HG03066 (cell line): ENCODE results near the gene CDK3.
"Not testable (repeated sequence)": the region's sequence is repeated elsewhere in the genome, so short reads cannot be mapped to it uniquely, and the experiment has no call there.

Experiments
- ATAC-seq: cut with Tn5 transposase; IDR thresholded peaks from one replicate; pipeline ENCODE4 v1.9.1; 2021; ENCODE audit warnings: low read depth; ENCODE audit not compliant: unreplicated experiment

The CDK3 gene

DNA sequence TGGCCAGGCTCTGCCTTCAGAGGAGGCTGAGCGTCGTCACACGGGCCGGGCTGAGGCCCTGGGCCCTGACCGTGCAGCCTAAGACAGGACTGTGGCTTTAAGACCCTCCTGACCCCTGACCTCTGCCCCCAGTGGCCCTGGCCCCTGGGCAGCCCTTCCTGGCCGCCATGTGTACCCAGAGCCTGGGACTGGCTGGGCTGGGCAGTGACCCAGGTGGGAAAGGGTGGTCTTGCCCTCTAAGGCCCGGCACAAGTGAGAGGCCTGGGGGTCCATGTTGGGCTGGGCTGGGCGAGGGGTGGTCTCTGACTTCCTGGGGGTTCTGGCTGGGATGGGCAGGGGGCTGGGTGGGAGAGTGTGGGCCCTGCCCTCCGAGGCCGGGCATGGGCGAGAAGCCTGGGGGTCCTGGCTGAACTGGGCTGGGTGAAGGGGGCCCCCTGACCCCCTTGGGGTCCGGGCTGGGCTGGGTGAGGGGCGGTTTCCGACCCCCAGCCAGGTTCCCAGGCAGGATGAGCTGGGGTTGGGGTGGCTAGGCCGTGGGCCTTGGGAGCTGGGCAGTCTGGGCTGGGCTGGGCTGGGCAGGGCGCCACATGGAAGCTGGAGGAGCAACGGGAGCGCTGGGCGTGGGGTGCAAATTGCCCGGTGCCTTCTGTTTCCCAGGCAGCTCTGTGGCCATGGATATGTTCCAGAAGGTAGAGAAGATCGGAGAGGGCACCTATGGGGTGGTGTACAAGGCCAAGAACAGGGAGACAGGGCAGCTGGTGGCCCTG lies at the start of gene CDK3:
Gene CDK3, plus strand, starts transcription at position 101 of the 767 bp plus-strand sequence. Its CDS starts 571 bp downstream, at position 672.
- ATAC-seq, result no peak

DNA sequence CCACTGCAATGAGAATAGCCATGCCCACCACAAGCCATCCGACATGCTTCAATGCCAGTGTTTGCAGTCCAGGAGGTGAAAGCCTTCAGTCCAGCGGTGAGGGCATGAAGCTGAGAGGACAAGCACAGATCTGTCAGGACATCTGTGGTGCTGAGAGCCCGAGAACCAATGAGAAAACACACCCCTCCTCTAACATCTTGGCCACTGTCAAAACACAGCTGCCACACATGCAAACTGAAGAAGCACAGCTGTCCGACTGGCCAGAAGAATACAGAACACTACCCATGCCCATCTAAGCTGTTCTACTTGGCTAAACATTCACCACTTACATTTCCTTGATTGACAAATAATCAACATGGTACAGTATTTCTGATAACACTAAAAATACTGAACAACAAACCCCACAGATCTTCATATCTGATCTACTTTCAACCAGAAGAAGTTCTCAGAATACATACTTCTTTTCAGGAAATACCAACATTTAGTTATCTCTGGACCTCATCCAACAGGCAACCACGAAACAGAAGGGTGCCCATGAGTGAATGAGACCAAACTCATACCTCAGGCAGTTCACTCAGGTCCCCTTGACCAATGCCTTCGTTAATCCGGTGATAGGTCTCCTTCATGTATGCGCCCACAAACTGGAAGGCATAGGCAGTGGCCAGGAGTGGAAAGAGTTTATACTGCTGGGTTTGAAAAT lies 49.6 kb upstream of the CDK3 start:
- no peak for ATAC-seq

DNA sequence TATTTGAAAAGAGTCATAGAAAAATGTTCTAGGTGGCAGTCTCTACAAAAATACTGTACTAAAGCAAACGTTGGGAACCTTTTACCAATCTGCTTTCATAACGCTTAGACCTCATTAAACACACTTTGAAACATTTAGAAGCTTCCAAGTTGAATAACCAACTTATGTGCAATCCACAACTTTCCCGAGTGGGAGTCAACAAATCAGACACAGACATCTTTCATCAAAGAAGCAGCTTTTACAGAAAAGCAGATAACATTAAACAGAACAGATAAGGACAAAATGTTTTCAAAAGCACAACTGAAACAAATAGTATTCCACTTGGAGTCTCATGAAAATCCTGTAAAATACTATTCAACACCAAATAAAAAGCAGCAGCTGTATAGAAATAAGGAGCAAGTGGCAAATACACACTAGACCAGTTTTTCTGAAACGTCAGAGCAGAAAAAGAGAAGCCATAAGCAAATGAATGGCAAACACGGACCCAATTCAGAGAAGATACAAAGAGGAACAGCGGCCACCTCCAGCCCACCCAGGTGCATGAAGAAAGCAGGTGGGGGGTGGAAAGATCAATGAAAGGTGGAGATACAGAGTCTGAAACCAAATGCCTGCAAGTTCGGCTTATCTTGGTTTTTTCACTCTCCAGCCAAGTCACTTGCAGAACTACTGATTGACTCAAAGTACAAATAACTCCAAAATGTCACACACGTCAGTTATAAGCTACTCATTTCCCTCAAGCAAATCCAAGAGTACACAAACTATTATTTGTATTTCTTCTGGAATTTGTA lies 41.4 kb upstream of the CDK3 start:
- no peak for ATAC-seq

DNA sequence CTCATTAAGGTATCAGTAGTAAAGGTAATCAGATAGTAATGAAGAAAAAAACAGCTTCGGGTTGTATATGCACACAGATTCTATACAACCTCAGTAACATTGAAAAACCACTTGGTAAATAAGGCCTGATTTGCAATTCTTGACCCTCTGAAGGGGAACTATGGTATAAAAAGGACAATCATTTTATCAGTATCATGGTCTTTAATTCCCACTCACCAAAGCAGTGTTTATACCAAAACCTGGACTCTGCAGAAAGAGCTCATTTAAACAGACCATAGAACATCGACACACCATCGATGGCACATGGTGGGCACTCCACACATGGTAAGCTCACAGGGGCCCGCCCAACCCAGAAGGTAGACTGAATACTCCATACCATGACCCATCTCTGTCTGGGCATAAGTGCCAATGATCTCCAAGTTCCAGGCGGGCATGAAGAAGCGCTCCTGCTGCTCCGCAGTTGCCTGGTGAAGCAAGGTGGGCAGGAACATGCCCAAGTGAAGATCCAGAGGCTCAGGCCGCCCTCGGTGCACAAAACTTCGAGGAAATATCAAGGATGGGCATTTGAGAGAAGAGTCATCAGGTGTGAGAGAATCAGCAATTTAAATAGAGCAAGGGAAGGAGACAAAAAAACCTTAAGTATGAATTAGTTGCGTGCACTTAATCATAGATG lies 40.7 kb upstream of the CDK3 start:
- ATAC-seq, result no peak

DNA sequence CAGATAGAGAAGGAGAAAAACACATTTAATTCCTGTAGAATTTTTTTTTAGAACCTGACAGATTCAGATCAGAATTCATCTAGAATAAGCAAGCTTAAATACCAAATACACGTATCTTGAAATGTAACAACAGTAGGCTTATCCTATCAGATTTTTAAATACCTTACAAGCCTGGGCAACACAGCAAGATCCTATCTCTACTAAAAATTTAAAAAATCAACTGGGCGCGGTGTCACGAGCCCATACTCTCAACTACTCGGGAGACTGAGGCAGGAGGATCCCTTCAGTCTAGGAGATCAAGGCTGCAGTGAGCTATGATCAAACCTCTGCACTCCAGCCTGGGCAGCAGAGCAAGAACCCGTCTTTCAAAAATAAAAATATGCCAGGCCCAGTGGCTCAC lies 35.2 kb upstream of the CDK3 start:
- no peak for ATAC-seq

DNA sequence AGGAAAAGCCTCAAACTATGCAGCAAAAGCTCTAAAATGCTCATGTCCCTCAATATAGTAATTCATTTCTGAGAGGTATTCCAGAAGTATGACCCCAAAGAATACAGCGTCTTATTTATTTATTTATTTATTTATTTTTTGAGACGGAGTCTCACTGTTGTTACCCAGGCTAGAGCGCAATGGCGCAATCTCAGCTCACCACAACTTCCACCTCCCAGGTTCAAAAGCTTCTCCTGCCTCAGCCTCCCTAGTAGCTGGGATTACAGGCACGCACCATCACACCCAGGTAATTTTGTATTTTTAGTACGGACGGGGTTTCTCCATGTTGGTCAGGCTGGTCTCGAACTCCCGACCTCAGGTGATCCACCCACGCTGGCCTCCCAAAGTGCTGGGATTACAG lies 31.6 kb upstream of the CDK3 start:
- not testable (repeated sequence) for ATAC-seq

DNA sequence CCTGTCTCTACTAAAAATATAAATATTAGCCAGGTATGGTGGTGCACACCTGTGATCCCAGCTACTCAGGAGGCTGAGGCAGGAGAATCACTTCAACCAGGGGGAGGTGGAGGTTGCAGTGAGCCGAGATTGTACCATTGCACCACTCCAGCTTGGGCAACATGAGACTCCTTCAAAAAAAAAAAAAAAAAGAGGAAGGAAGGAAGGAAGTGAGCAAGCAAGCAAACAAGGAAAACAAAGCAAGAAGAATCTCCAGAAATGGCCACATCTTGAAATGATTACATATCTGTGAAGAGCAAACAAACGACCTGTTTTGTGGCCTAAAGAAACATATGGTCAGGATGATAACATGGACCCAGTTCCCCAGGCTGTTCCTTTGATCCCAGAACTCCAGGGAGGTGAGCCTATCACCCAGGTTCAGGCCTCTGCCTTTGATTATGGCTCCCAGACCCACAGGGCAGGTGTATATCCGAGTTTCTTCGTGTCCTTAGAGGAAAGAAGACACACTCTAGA lies 30.6 kb upstream of the CDK3 start:
- no peak for ATAC-seq

DNA sequence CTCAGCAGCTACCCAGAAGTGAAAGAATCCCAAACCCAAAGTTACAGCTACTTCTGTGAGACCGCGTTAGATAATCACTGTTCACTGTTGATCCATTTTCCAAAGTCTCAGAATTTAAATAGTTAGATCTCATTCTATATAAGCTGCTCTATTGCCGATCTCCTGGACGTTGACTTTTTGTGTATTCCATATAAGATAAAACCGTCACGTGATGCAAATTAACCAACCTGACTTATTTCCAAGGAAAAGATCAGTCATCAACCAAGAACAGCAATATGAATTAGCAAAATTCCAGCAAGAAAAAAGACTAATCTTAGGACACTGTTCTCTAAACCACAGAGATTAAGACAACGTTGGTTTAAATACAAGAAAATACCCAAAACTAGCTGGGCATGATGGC lies 30.0 kb upstream of the CDK3 start:
- ATAC-seq, result no peak

DNA sequence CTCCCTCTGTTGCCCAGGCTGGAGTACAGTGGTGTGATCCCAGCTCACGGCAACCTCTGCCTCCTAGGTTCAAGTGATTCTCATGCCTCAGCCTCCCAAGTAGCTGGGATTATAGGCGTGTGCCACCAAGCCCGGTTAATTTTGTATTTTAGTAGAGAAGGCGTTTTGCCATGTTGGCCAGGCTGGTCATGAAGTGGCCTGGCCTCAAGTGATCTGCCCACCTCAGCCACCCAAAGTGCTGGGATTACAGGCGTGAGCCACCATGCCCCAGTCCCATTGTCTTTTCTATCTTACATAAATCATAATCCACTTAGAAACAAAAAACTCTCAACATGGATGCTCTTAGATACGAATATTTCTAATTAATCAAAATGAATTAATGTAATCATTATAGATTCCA lies 25.5 kb upstream of the CDK3 start:
- ATAC-seq, result not testable (repeated sequence)

DNA sequence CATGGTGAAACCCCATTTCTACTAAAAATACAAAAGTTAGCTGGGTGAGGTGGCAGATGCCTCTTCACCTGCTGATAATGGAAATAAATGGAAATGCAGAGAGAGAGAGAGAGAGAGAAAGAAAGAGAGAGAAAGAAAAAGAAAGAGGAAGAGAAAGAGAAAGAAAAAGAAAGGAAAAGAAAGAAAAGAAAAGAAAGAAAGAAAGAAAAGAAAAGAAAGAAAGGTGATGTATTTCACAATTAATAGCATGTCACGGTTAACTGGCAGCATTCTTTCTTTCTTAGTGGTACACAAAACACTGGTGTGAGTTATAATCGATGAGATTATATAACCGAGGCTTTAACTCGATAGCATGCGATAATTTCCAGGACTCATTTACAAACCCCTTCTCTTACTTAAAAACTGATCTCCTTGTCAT lies 24.9 kb upstream of the CDK3 start:
- no peak for ATAC-seq

DNA sequence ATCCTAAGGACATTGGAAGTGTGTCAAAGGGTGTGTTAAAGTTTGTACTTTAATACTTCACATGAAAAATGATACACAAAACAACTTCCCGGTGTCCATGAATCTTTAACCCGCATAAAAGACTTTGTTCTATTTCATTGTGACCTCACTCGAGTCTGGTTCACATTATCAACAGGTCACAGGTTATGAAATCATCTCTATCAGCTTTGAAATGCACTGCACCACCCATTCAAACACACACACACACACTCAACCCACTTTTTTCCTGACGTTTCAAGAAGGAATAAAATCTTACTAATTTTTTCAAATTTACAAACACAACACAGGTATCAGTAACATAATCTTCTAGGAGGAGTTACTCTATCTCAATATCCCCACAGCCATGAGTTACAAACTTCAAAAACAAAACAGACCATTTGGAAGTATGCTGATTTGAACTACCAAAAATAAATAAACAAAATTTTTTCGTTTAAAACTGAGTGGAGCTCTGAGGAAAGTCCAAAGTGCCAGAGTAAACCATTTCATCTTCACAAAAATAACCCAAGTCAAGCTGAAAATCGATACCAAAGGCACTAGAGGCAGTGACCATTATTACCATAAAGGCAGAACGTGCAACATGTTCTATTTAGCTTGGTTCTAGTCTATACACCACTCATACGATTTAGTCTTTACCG lies 24.3 kb upstream of the CDK3 start:
- ATAC-seq, result no peak

DNA sequence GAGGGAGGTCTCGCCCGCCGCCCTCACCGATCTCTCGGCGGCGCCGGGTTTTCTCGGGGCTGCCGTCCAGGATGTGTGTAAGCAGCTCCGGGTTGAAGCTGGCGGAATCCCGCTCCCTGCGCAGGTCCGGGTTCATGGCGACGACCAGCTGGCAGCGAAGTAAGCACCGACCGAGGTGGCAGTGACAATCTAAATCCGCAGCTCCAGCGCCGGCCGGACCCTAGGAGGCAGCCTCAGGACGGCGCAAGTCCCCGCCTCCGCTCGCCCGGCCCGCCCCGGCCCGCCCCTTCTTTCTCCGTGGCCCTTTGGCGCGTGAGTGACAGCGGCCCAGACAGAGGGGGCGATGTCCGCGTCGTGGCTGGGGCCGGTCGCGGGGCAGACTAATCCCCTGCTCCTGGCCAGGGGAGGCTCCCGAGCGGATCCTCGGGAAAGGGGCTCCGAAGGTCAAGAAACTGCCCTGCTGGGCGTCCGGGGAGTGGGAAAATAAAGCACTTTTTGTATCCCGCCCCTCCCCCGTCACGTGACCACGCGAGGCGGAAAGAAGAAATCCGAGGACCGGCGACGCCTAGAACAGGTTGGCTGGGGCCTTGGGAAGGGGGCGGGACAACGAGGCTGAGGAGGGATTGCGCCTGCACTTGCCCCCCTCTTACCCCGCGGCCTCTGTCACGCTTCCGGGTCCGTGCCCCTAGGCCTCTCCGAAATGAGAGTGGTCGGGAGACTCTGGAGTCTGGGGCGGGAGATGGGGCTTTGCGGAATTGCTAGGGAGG lies 21.5 kb upstream of the CDK3 start, which contains the start of the genes ACOX1 and TEN1:
Gene ACOX1, minus strand, starts transcription at position 229 of the 767 bp plus-strand sequence. Its CDS starts 93 bp downstream, at position 136.
Gene TEN1, plus strand, starts transcription at position 303 of the 767 bp plus-strand sequence. CDS start 6,953 bp downstream, outside the sequence.
- peak; percentile 90 for ATAC-seq

DNA sequence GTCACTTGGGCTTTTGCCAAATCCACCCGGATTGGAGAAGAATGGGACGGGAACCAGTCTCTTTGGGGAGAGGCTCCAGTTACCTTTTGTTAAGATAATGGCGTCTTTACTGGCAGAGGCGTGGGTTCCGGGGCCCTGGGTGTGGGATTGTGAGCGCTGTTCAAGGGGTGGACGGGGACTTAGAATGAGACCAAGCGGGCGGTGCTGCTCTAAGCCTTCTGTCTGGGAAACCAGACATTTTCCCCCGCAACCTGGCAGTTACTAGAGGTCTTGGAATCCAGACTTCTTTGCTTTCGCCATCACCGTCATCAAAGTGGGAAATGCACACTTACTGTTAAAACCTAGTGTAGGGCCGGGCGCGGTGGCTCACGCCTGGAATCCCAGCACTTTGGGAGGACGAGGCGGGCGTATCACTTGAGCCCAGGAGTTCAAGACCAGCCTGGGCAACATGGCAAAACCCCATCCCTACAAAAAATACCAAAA lies 20.9 kb upstream of the CDK3 start:
- peak; percentile 14 for ATAC-seq

DNA sequence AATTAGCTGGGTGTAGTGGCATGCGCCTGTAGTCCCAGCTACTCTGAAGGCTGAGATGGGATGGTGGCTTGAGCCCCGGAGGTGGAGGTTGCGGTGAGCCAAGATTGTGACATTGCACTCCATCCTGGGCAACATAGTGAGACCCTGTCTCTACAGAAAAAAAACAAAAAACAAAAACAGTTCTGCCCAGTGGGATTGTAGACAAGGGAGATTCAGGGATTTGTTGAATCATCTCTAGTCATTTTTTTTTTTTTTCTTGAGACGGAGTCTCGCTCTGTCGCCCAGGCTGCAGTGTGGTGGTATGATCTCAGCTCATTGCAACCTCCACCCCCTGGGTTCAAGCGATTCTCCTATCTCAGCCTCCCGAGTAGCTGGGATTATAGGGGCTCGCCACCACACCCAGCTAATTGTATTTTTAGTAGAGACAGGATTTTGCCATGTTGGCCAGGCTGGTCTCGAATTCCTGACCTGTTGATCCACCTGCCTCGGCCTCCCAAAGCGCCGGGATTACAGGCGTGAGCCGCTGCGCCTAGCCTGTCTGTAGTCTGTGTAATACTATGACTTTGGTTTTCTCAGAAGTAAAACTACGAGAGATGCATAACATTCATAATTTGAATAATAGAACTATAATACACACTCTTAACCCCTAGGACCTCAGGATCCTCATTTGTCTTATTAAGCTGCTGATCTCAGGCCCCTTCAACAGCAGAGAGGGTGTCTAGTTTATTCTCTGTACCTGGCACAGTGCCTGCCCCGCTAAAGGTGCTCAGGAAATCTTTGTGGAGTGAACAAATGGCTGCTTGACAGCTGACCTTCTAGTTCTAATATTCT lies 20.3 kb upstream of the CDK3 start:
- no peak for ATAC-seq

DNA sequence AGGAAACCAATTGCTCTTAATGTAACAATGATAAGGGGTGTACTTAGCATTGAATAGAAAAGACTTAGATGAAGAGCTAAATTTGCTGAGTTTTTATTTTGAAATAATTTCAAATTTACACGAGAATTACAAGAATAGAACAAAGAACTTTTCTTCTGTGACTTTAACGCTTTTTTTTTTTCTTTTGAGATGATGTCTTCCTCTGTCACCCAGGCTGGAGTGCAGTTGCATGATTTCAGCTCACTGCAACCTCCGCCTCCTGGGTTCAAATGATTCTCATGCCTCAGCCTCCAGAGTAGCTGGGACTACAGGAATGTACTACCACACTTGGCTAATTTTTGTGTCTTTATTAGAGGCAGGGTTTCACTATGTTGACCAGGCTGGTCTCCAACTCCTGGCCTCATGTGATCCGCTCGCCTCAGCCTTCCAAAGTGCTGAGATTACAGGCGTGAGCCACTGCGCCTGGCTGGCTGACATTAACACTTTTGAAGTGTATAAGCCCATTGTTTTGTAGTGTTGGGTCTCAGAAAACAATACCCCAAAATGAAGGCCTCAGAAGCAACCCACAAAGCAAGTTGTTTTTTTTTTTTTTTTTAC lies 19.5 kb upstream of the CDK3 start:
- ATAC-seq, result no peak

DNA sequence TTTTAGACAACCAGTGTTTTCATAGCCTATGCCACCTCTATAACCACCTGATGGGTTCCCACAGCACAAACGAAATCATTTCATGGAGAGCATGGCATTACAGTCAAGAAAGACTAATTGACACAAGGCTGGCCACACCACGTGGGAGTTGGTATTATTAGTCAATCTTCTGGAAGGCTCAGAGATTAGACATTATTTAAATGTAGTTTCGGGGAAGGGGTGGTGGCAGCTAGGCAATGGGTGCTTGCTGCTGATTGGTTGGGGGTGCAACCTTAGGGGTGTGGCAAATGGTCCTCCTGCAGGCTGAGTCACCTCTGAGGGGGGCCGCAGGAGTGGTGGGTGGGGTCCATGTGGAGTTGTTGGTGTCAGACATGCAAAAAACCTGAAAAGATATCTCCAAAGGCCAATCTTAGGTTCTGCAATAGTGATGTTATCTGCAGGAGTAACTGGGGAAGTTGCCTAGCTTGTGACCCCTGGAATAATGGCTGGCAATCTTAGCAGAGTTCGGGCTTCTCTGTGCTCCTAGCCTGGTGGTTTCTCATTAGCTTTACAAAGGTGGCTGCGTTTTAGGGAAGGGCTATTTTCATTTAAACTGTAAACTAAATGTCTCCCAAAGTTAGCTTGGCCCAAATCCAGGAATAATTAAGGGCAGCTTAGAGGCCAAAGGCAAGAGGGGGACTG lies 17.0 kb upstream of the CDK3 start:
- no peak for ATAC-seq

DNA sequence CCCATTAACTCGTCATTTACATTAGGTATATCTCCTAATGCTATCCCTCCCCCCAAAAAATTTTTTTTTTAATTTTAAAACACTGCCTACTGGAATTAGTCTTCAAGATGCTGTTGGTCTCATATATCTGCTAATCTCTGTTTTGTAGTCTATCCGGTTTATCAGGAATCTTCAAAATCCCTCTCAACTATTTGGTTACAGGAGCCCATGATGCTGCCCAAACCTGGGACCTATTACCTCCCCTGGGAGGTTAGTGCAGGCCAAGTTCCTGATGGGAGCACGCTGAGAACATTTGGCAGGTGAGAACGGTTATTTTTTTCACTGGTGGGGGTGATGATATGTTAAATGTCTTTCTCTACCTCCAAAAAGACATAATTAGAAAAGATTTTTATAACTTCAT lies 14.7 kb upstream of the CDK3 start:
- no peak for ATAC-seq
